ENCODE measurements around the gene TMEM260.

The TMEM260 gene

GRCh38 chr14:56580221-56580711 is 668 bp downstream of the TMEM260 start:
- TF ChIP-seq RAD21 (IDR thresholded peaks at IDR 0.05; ENCODE audit: low read depth): no peak
- no peak for TF ChIP-seq TEAD4 (IDR thresholded peaks at IDR 0.05)
- no peak for TF ChIP-seq NFIC (IDR thresholded peaks at IDR 0.05)
- TF ChIP-seq EGR1 (IDR thresholded peaks at IDR 0.05): no peak
- no peak for TF ChIP-seq REST (IDR thresholded peaks at IDR 0.05; ENCODE audit: low read depth)
- no peak for TF ChIP-seq CREB1 (IDR thresholded peaks at IDR 0.05; ENCODE audit: low read depth)
- no peak for TF ChIP-seq USF1 (IDR thresholded peaks at IDR 0.05)
- no peak for TF ChIP-seq CEBPB (IDR thresholded peaks at IDR 0.05)
- TF ChIP-seq FOXM1 (IDR thresholded peaks at IDR 0.05; ENCODE audit: borderline replicate concordance, low read depth): no peak
- no peak for TF ChIP-seq ZBTB7A (IDR thresholded peaks at IDR 0.05; ENCODE audit: low read depth)
- TF ChIP-seq TAF1 (IDR thresholded peaks at IDR 0.05; ENCODE audit: low read depth): no peak
- TF ChIP-seq TCF12 (IDR thresholded peaks at IDR 0.05; ENCODE audit: low read depth): no peak
- TF ChIP-seq MAX (IDR thresholded peaks at IDR 0.05): no peak

- TF ChIP-seq FOXM1 (IDR thresholded peaks at IDR 0.05; ENCODE audit: borderline replicate concordance, low read depth): no peak
- no peak for TF ChIP-seq NFIC (IDR thresholded peaks at IDR 0.05)
- TF ChIP-seq CEBPB (IDR thresholded peaks at IDR 0.05): no peak
- no peak for TF ChIP-seq TCF12 (IDR thresholded peaks at IDR 0.05; ENCODE audit: low read depth)
- no peak for TF ChIP-seq USF1 (IDR thresholded peaks at IDR 0.05)
- no peak for TF ChIP-seq EP300 (IDR thresholded peaks at IDR 0.05; ENCODE audit: borderline replicate concordance)
- TF ChIP-seq TEAD4 (IDR thresholded peaks at IDR 0.05): no peak
- no peak for TF ChIP-seq CREB1 (IDR thresholded peaks at IDR 0.05; ENCODE audit: low read depth)
- no peak for TF ChIP-seq EGR1 (IDR thresholded peaks at IDR 0.05)
- no peak for TF ChIP-seq RAD21 (IDR thresholded peaks at IDR 0.05; ENCODE audit: low read depth)
Observed at GRCh38 chr14:56581041-56581727, 1.6 kb downstream of the TMEM260 start.

GRCh38 chr14:56585461-56586084 is 6.0 kb downstream of the TMEM260 start:
- TF ChIP-seq TCF12 (IDR thresholded peaks at IDR 0.05; ENCODE audit: low read depth) (no peak), TEAD4 (IDR thresholded peaks at IDR 0.05) (no peak), MAX (IDR thresholded peaks at IDR 0.05) (no peak), EP300 (IDR thresholded peaks at IDR 0.05; ENCODE audit: borderline replicate concordance) (no peak), ZBTB7A (IDR thresholded peaks at IDR 0.05; ENCODE audit: low read depth) (no peak), CREB1 (IDR thresholded peaks at IDR 0.05; ENCODE audit: low read depth) (no peak), TAF1 (IDR thresholded peaks at IDR 0.05; ENCODE audit: low read depth) (no peak), EGR1 (IDR thresholded peaks at IDR 0.05) (no peak), CEBPB (IDR thresholded peaks at IDR 0.05) (no peak), REST (IDR thresholded peaks at IDR 0.05; ENCODE audit: low read depth) (no peak), NFIC (IDR thresholded peaks at IDR 0.05) (no peak), RAD21 (IDR thresholded peaks at IDR 0.05; ENCODE audit: low read depth) (no peak), FOXM1 (IDR thresholded peaks at IDR 0.05; ENCODE audit: borderline replicate concordance, low read depth) (no peak), USF1 (IDR thresholded peaks at IDR 0.05) (no peak), YY1 (IDR thresholded peaks at IDR 0.05; ENCODE audit: low read depth) (no peak)

GRCh38 chr14:56587701-56588100 is 8.1 kb downstream of the TMEM260 start:
- TF ChIP-seq FOXM1 (IDR thresholded peaks at IDR 0.05; ENCODE audit: borderline replicate concordance, low read depth) (no peak), NFIC (IDR thresholded peaks at IDR 0.05) (no peak), CEBPB (IDR thresholded peaks at IDR 0.05) (no peak), RAD21 (IDR thresholded peaks at IDR 0.05; ENCODE audit: low read depth) (no peak), EP300 (IDR thresholded peaks at IDR 0.05; ENCODE audit: borderline replicate concordance) (no peak), USF1 (IDR thresholded peaks at IDR 0.05) (no peak), CREB1 (IDR thresholded peaks at IDR 0.05; ENCODE audit: low read depth) (no peak)

Data from Ishikawa (cell line).